Measurements from ENCODE around the gene TRIP10.
A peak's percentile ranks its signal among the peaks of the same experiment; 100 is the strongest.
"Not testable (repeated sequence)": the region's sequence is repeated elsewhere in the genome, so short reads cannot be mapped to it uniquely, and the experiment has no call there.

TRIP10 gene

DNA sequence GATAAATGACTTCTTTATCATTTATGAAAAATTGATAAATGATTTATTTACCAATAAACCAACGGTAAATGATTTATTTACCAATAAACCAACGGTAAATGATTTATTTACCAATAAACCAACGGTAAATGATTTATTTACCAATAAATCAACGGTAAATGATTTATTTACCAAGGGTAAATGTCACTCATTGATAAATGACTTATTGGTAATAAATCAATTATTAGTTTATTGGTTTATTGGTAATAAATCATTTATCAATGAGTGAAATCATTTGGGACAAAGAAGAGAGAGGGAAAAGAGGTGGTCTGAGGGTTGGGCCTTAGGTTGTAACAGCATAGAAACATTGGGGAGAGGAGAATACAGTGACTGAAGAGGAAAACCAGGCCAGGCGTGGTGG lies 54.5 kb downstream of the TRIP10 start:
- H3K9me3 ChIP-seq (ENCODE audit: insufficient read depth, low read length), result peaks cover 24% of the 10 kb centered on the region; the same call in 1 of the 2 replicates
- peaks cover 4% of the 10 kb centered on the region for H3K4me1 ChIP-seq (ENCODE audit: insufficient read depth, insufficient read length)
- H3K4me3 ChIP-seq (ENCODE audit: insufficient read length, low read depth), result no peak overlapping the region
- H3K27me3 ChIP-seq (ENCODE audit: insufficient read depth, insufficient read length), result no peaks in the 10 kb centered on the region
- H3K9ac ChIP-seq (ENCODE audit: insufficient read length, low read depth), result no peak overlapping the region
- no peaks in the 10 kb centered on the region for H3K36me3 ChIP-seq (ENCODE audit: insufficient read depth, insufficient read length, low read length)
- DNase-seq (ENCODE audit: low read depth, low spot score), result no peak
- TF ChIP-seq SUZ12 (IDR thresholded peaks at IDR 0.05; ENCODE audit: extremely low read depth, insufficient read depth, insufficient read length) (no peak), ZNF274 (IDR thresholded peaks at IDR 0.05; ENCODE audit: low read depth, low read length) (no peak), YY1 (IDR thresholded peaks at IDR 0.05; ENCODE audit: insufficient read depth, insufficient read length) (no peak)

DNA sequence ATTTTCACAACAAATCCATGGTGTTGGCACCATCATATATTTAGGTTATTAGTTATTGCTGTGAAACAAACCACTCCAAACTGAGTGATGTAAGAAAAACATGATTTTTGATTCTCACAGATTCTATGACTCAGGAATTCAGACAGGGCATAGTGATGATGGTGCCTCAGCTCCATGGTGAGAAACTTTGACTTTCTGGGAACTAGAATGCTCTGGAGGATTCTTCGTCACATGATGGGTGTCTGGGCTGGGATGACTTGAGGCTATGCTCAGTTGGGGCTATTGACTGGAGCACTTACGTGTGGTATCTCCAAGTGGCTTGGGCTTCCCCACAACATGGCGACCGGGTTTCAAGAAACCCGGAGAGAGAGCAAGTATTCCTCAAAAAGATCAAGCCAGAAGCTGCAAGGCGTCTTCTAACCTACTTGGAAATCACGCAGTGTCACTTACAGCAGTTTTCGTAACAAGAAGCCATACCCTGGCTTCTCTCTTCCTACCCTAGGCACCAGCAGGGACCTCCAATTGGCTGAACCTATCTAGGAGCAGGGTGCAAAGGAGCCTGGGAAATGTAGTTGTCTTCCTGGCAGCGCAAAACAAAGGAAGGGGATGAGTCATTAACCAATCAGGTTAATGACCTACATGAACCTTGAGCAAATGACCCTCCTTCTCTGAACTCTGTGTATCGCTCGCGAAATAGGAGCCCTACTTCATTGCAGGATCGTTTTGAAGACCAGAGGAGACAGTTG lies 55.4 kb downstream of the TRIP10 start:
- no peak for TF ChIP-seq SUZ12 (IDR thresholded peaks at IDR 0.05; ENCODE audit: extremely low read depth, insufficient read depth, insufficient read length)
- no peak for TF ChIP-seq ZNF274 (IDR thresholded peaks at IDR 0.05; ENCODE audit: low read depth, low read length)
- TF ChIP-seq YY1 (IDR thresholded peaks at IDR 0.05; ENCODE audit: insufficient read depth, insufficient read length), result no peak
- Histone ChIP-seq H3K9me3 (ENCODE audit: insufficient read depth, low read length) (peaks cover 24% of the 10 kb centered on the region; the same call in 1 of the 2 replicates), H3K4me1 (ENCODE audit: insufficient read depth, insufficient read length) (peaks cover 4% of the 10 kb centered on the region), H3K27me3 (ENCODE audit: insufficient read depth, insufficient read length) (no peaks in the 10 kb centered on the region), H3K4me3 (ENCODE audit: insufficient read length, low read depth) (no peak overlapping the region), H3K36me3 (ENCODE audit: insufficient read depth, insufficient read length, low read length) (no peaks in the 10 kb centered on the region), H3K9ac (ENCODE audit: insufficient read length, low read depth) (no peak overlapping the region)
- DNase-seq (ENCODE audit: low read depth, low spot score), result no peak

DNA sequence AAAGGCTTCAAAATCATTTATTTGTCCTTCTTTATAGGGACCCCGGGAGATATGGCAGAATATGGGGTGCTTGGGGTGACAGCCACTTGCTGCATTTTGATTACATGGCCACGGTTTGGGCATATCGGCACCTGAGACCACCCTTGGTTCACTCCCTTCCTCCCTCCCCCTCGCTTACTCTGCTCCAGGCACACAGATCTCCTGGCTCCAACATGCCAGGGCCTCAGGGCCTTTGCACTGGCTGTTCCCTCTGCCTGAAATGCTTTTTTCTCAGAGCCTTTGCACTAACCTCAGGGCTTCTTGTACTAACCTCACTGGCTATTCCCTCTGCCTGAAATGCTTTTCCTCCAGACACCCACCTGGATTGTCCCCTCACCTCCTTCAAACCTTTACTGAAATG lies 56.8 kb downstream of the TRIP10 start:
- H3K9ac ChIP-seq (ENCODE audit: insufficient read length, low read depth), result no peak overlapping the region
- DNase-seq (ENCODE audit: low read depth, low spot score), result no peak
- TF ChIP-seq SUZ12 (IDR thresholded peaks at IDR 0.05; ENCODE audit: extremely low read depth, insufficient read depth, insufficient read length) (no peak), YY1 (IDR thresholded peaks at IDR 0.05; ENCODE audit: insufficient read depth, insufficient read length) (no peak), ZNF274 (IDR thresholded peaks at IDR 0.05; ENCODE audit: low read depth, low read length) (no peak)
- no peaks in the 10 kb centered on the region for H3K36me3 ChIP-seq (ENCODE audit: insufficient read depth, insufficient read length, low read length)
- no peaks in the 10 kb centered on the region for H3K27me3 ChIP-seq (ENCODE audit: insufficient read depth, insufficient read length)
- peaks cover 11% of the 10 kb centered on the region; the same call in 1 of the 2 replicates for H3K9me3 ChIP-seq (ENCODE audit: insufficient read depth, low read length)
- H3K4me3 ChIP-seq (ENCODE audit: insufficient read length, low read depth), result no peak overlapping the region
- H3K4me1 ChIP-seq (ENCODE audit: insufficient read depth, insufficient read length), result peaks cover 2% of the 10 kb centered on the region

DNA sequence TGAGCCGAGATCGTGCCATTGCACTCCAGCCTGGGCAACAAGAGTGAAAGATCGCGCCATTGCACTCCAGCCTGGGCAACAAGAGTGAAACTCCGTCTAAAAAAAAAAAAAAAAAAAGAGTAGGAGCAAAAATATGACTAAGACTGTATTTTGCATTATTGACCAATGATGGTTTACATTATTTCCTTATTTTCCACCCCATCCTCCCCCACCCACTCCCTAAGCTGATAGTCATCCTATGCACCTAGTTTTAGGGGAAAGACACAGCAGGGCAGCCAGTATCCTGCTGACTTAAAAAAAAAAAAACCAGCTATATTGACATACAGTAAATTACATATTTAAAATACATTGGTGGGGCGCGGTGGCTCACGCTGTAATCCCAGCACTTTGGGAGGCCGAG lies 58.2 kb downstream of the TRIP10 start:
- Histone ChIP-seq H3K4me3 (ENCODE audit: insufficient read length, low read depth) (no peak overlapping the region), H3K36me3 (ENCODE audit: insufficient read depth, insufficient read length, low read length) (no peaks in the 10 kb centered on the region), H3K9me3 (ENCODE audit: insufficient read depth, low read length) (peaks cover 10% of the 10 kb centered on the region; the same call in 1 of the 2 replicates)

DNA sequence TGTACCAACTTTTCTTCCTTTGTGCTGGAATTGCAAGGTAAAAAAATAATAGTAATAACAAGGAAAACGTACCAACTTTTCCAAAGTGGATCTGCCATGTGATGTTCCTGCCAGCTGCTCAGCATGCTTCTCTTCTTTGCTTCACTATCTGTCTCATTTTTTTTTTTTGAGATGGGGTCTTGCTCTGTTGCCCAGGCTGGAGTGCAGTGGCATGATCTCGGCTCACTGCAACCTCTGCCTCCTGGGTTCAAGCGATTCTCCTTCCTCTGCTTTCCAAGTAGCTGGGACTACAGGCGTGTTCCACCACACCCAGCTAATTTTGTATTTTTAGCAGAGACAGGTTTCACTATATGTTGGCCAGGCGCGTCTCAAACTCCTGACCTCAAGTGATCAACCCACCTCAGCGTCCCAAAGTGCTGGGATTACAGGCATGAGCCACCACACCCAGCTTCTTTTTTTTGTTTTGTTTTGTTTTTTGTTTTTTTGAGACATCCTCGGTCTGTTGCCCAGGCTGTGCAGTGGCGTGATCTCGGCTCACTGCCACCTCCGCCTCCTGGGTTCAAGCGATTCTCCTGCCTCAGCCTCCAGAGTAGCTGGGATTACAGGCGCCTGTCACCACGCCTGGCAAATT lies 60.8 kb downstream of the TRIP10 start:
- not testable (repeated sequence) for H3K27me3 ChIP-seq (ENCODE audit: insufficient read depth, insufficient read length); H3K4me3 ChIP-seq (ENCODE audit: insufficient read length, low read depth); DNase-seq (ENCODE audit: low read depth, low spot score); H3K36me3 ChIP-seq (ENCODE audit: insufficient read depth, insufficient read length, low read length); H3K4me1 ChIP-seq (ENCODE audit: insufficient read depth, insufficient read length); H3K9ac ChIP-seq (ENCODE audit: insufficient read length, low read depth); H3K9me3 ChIP-seq (ENCODE audit: insufficient read depth, low read length)

More for the DNA sequence above, 58.2 kb downstream of the TRIP10 start:
- DNase-seq (ENCODE audit: low read depth, low spot score), result no peak
- Histone ChIP-seq H3K27me3 (ENCODE audit: insufficient read depth, insufficient read length) (no peaks in the 10 kb centered on the region), H3K4me1 (ENCODE audit: insufficient read depth, insufficient read length) (peaks cover 2% of the 10 kb centered on the region), H3K9ac (ENCODE audit: insufficient read length, low read depth) (no peak overlapping the region)
- TF ChIP-seq YY1 (IDR thresholded peaks at IDR 0.05; ENCODE audit: insufficient read depth, insufficient read length) (no peak), SUZ12 (IDR thresholded peaks at IDR 0.05; ENCODE audit: extremely low read depth, insufficient read depth, insufficient read length) (no peak), ZNF274 (IDR thresholded peaks at IDR 0.05; ENCODE audit: low read depth, low read length) (no peak)

DNA sequence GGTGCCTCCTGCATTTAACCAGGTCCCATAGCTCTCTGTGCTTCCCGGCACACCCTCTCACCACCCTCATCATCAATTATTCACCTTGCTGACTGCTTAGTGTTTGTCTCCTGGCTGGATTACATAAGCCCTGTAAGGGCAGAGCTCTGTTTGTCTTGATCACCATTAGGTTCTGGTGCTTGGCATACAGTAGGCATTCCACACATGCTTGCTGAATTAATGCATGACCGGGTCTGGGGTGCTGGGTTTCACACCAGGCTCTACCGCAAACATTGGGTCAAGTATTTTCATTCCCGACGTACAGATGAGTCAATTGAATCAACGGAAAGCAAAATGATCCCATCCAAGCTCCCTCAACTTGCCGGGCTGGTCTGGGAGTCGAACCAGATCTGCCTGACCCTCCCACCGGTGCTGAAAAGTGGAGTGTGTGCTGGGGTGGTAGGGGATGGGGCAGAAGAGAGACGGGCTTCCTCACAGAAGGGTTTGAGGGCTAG lies 61.6 kb downstream of the TRIP10 start:
- peaks cover 2% of the 10 kb centered on the region for H3K4me1 ChIP-seq (ENCODE audit: insufficient read depth, insufficient read length)
- no peak for DNase-seq (ENCODE audit: low read depth, low spot score)
- no peaks in the 10 kb centered on the region for H3K36me3 ChIP-seq (ENCODE audit: insufficient read depth, insufficient read length, low read length)
- no peak overlapping the region for H3K4me3 ChIP-seq (ENCODE audit: insufficient read length, low read depth)
- TF ChIP-seq SUZ12 (IDR thresholded peaks at IDR 0.05; ENCODE audit: extremely low read depth, insufficient read depth, insufficient read length), result no peak
- TF ChIP-seq YY1 (IDR thresholded peaks at IDR 0.05; ENCODE audit: insufficient read depth, insufficient read length), result no peak
- no peak for TF ChIP-seq ZNF274 (IDR thresholded peaks at IDR 0.05; ENCODE audit: low read depth, low read length)
- H3K9me3 ChIP-seq (ENCODE audit: insufficient read depth, low read length), result no peaks in the 10 kb centered on the region
- H3K9ac ChIP-seq (ENCODE audit: insufficient read length, low read depth), result peak overlapping the region; percentile 45
- H3K27me3 ChIP-seq (ENCODE audit: insufficient read depth, insufficient read length), result no peaks in the 10 kb centered on the region
